H1 (cell line): Measurements from ENCODE around the gene RBBP6. TPM values are rescaled to one million over a fixed set of nuclear protein-coding genes. Genes with fewer than 3 reads are reported as not detected.

Experiments
- EZH2 ChIP-seq: fragments of 200-600 bp; sonication (generic); IDR thresholded peaks from 2 replicates; pipeline ENCODE4 v1.7.1; 2012; ENCODE audit warnings: low read depth, mild to moderate bottlenecking, moderate library complexity, low read length, inconsistent platforms; ENCODE audit not compliant: severe bottlenecking
- POU5F1 ChIP-seq: IDR thresholded peaks from 2 replicates; pipeline ENCODE4 v1.6.1; 2011; ENCODE audit warnings: low read depth, mild to moderate bottlenecking, low read length, moderate library complexity
- polyA plus RNA-seq, 7 experiments: library from polyadenylated mRNA; depleted of rRNA in 3 of 7; stranded (reverse) in 5 of 7; unstranded in 2 of 7; fragments of >200 nt in 5 of 7; fragments of 200-250 nt in 2 of 7; gene quantifications; 1 replicate in 5 of 7; 2 replicates in 1 of 7; 4 replicates in 1 of 7; pipeline versions ENCODE4 v1.2.1 to v1.2.3, GENCODE V29; 2011 to 2013; ENCODE audit warnings: missing spikeins in 2 of 7, mixed read lengths in 2 of 7
- total RNA-seq: library from RNA; stranded (reverse); fragmentation: NEBNext Ultra II Directional; extraction: Animal tissue kit (Norgen Biotek cat#: 25700); gene quantifications from 2 replicates; pipeline ENCODE4 v1.2.1, GENCODE V29; 2021

Gene RBBP6
- total and polyA plus RNA-seq, 2 of the 8 experiments (the other 6 are each of a cell fraction or from before 2014, with no cell fraction given): 22.5 to 54.5 TPM

DNA sequence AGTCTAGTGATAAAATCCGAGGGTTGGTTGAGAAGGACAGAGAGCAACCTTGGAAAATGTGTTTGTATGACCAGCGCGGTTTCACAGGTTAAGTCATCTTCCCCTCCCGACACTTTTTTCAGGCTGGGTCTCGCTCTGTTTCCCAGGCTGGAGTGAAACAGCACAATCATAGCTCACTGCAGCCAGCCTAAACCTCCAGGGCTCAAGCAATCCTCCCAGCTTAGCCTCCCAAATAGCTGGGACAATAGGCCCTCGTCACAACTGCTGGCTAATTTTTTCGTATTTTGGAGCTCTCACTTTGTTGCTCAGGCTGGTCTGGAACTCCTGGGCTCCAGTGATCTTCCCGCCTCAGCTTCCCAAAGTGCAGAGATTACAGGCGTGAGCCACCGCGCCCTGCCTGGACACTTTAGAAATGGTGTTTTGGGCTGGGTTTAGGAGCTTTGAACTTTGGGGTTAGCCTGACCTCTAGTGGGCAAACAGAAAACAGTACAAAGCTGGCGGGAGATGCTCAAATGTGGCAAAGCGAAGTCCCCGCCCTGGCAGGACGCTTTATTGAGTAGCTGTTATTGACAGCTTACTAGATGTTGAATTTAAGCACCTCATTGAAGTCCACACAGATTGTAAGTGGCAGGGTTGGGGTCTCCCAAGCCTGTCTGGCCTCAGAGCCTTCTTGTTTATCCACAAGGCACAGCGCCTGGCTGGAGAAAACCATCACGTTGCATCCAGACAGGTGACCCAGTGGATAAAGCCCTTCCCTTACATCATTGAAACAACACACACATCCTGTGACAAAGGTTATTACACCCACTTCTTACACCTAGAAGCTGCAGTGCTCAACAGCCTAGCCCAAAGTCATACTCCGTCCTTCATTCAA lies 34.7 kb upstream of the RBBP6 start (continued):
- TF ChIP-seq EZH2 (no peak), POU5F1 (no peak)
